Activated naive CD4-positive, alpha-beta T cell treated with anti-CD3 and anti-CD28 coated beads, Interleukin-2, amount 50 U/mL, for 24 hours (primary cell): ENCODE results near the gene RNU1-1.
"Not testable (repeated sequence)": the region's sequence is repeated elsewhere in the genome, so short reads cannot be mapped to it uniquely, and the experiment has no call there.

ENCODE experiments used
- H3K27ac Mint-ChIP-seq: one replicate; pipeline ENCODE4 v1.8.0; 2021; ENCODE audit warnings: mild to moderate bottlenecking, mixed read lengths
- H3K27me3 Mint-ChIP-seq: one replicate; pipeline ENCODE4 v1.8.0; 2021; ENCODE audit warnings: mixed read lengths
- H3K36me3 Mint-ChIP-seq: one replicate; pipeline ENCODE4 v1.8.0; 2021; ENCODE audit warnings: mixed read lengths
- H3K4me1 Mint-ChIP-seq: one replicate; pipeline ENCODE4 v1.8.0; 2021; ENCODE audit warnings: mixed read lengths
- H3K4me3 Mint-ChIP-seq: one replicate; pipeline ENCODE4 v1.8.0; 2021; ENCODE audit warnings: mild to moderate bottlenecking, mixed read lengths
- H3K9me3 Mint-ChIP-seq: one replicate; pipeline ENCODE4 v1.8.0; 2021; ENCODE audit warnings: mixed read lengths

Gene RNU1-1

DNA sequence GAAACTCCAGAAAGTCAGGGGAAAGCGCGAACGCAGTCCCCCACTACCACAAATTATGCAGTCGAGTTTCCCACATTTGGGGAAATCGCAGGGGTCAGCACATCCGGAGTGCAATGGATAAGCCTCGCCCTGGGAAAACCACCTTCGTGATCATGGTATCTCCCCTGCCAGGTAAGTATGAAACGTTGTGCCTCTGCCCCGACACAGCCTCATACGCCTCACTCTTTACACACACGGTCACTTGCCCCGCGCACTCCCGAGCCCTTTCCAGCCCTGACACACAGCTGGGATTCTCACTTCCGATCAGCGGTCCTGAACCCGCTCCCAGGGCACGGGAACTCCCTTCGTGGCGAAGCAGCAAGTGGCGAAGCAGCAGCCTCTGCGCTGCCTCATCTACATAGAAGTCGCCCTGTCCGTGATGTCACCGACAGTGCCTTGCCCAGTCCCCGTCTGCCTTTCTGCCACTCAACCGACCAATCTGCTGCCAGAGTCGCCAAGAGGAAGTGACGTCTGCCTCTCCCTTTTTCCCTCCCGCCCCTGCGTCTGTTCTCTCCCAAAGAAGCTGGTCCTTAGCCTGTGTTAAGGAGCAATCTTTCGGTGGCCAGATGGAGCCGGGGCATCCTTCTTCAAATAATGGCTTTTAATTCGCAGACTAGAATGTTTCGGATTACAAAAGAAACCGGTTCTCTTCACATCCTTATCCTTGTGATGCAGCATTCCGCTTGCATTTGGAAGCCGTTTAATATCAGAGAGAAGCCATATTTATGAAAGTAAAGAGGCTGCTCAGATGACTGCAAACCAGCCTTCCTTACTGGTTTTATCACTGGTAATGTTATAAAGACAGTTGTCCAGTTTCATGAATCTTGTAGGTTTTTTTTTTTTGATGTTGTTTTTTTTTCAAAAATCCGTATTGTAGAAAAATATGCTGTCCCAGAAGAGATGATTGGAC is at the start of gene RNU1-1:
Gene RNU1-1, minus strand, starts transcription at position 179 of the 949 bp plus-strand sequence.
- not testable (repeated sequence) for H3K27me3 Mint-ChIP-seq, H3K36me3 Mint-ChIP-seq, H3K9me3 Mint-ChIP-seq, H3K4me3 Mint-ChIP-seq, H3K27ac Mint-ChIP-seq, H3K4me1 Mint-ChIP-seq

DNA sequence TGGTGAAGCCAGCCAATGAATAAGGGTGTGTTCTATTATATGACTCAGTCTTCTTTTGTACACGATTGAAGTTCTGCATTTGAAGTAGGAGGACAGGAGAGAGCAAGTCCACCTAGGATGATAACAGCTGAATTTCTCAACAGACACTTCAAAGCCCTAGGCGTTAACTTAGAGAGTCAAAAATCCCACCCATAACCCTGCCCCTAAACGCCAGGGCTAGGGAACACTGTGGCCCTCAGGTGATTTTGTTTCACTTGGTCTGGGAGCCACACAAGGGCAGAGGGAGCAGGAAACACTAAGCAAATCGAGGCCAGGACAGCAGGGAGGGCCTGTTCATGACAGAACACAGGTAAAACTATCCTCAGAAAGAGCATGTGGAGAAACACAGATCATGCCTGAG is 47.0 kb upstream of the RNU1-1 start:
- not testable (repeated sequence) for H3K36me3 Mint-ChIP-seq, H3K4me1 Mint-ChIP-seq

DNA sequence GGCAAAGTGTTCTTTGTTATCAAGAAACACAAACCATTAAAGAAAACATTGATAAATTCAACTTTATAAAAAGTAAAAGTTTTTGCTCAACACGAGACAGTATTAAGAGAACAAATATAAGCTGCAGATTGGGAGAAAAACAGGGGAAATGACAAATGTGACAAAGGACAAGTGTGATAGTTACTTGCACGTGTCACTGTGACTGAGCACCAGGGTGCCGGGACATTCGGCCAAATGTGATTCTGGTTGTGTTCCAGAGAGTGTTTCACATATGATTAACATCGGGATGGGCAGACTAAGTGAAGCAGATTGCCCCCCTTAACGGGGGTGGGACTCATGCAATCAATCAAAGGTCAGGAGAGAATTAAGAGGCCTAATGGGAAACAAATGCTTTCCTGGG is 46.4 kb upstream of the RNU1-1 start:
- H3K27ac Mint-ChIP-seq, H3K9me3 Mint-ChIP-seq: not testable (repeated sequence)

More for the DNA sequence above, 47.0 kb upstream of the RNU1-1 start:
- not testable (repeated sequence) for H3K27me3 Mint-ChIP-seq, H3K9me3 Mint-ChIP-seq, H3K4me3 Mint-ChIP-seq, H3K27ac Mint-ChIP-seq

DNA sequence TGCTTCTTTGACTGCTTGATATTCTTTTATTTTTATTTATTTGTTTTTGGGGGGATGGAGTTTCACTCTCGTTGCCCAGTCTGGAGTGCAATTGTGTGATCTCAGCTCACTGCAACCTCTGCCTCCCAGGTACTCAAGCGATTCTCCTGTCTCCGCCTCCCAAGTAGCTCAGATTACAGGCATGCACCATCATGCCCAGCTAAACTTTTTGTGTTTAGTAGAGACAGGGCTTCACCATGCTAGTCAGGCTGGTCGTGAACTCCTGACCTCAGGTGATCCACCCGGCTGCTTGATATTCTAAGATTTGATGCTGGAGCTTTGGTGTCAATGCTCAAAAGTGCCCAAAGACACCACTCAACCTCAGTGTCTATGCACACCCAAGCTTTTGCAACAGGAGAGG is 45.6 kb upstream of the RNU1-1 start:
- not testable (repeated sequence) for H3K4me3 Mint-ChIP-seq, H3K36me3 Mint-ChIP-seq, H3K4me1 Mint-ChIP-seq, H3K27me3 Mint-ChIP-seq, H3K27ac Mint-ChIP-seq, H3K9me3 Mint-ChIP-seq

More for the DNA sequence above, 46.4 kb upstream of the RNU1-1 start:
- not testable (repeated sequence) for H3K27me3 Mint-ChIP-seq, H3K4me1 Mint-ChIP-seq, H3K4me3 Mint-ChIP-seq, H3K36me3 Mint-ChIP-seq

DNA sequence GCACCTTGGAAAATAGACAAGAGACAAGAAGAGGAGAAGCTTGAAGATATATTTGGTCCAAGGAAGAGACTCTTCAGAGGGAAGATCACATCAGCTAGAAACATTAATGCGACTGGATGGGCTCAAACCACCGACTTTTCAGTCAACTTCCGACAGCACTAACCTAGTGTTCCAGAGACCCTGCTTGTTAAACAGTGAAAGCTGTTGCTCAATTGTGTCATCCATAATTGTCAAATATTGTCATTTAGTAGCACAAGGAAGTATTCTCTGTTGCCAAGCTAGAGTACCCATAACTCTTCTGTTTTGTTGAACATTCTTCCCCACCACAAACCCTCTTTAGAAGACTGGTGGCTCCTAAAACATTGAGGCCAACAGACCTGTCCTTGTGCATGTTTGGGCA is 42.9 kb upstream of the RNU1-1 start:
- not testable (repeated sequence) for H3K27me3 Mint-ChIP-seq, H3K27ac Mint-ChIP-seq, H3K4me3 Mint-ChIP-seq, H3K4me1 Mint-ChIP-seq, H3K36me3 Mint-ChIP-seq, H3K9me3 Mint-ChIP-seq

DNA sequence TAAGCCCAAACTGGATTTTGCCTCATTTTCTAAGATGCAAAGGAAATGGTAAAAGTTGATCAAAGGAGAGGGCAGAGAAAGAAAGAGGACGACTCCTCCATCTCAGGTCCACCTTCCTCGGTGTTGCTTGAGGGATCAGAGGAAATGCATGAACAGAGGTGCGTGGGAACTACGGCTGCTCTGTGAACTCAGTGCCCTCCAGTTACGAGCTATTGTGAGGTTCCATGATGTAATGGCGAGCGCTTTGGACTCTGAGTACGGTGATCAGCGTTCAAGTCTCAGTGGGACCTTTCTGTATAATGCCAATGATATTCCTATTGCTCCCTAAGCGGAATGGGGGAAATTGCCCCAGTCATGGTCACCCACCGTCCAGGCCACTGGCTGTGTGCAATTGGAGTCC is 39.2 kb upstream of the RNU1-1 start:
- not testable (repeated sequence) for H3K9me3 Mint-ChIP-seq, H3K27ac Mint-ChIP-seq, H3K4me3 Mint-ChIP-seq, H3K27me3 Mint-ChIP-seq, H3K4me1 Mint-ChIP-seq, H3K36me3 Mint-ChIP-seq

DNA sequence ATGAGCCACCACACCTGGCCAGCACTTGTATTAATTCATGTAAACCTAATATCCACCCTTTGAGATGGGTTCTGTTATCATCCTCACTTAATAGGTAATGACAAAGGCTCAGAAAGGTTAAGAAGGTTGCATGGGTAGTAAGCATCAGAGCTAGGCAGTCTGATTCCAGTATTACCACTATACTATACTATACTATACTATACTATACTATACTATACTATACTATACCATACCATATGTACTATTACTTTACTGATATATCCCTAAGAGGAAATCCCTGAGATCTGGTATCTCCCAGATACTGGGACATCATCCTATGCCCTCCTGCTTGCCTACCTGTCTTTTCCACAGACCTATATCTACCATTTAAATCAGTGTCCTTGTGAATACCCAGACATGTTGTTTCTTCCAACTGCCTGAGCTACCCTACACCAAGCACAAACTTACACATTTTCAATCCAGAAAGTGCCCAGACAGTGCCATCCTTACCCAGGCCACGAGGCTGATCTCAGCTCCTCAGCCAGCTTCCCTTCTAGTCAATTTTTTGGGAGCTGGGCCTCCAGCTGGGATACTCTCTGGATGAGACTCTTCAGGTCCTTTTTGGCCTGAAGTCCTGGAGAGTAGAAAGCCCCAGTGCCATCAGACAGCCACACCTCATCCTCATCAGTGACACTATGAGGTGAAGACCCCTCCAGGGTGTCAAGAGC is 36.3 kb upstream of the RNU1-1 start:
- H3K27me3 Mint-ChIP-seq, H3K4me3 Mint-ChIP-seq, H3K9me3 Mint-ChIP-seq, H3K27ac Mint-ChIP-seq, H3K36me3 Mint-ChIP-seq, H3K4me1 Mint-ChIP-seq: not testable (repeated sequence)

DNA sequence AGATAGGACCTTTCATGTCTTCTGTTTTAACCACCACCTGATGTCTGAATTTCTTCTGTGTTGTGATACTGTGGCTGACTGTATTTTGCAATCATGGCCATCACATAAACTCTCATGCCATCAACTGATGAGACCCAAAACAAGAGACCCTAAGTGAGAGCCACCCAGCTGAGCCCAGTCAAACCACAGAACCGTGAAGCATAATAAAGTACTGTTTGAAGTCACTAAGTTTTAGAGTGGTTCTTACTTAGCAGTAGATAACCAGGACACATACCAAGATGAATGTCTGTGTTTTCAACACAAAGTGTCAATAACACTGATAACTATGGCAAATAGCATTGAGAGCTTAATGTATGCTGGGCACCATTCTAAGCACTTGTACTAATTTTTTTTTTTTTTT is 35.5 kb upstream of the RNU1-1 start:
- H3K36me3 Mint-ChIP-seq, H3K4me1 Mint-ChIP-seq, H3K27ac Mint-ChIP-seq, H3K4me3 Mint-ChIP-seq, H3K27me3 Mint-ChIP-seq, H3K9me3 Mint-ChIP-seq: not testable (repeated sequence)

DNA sequence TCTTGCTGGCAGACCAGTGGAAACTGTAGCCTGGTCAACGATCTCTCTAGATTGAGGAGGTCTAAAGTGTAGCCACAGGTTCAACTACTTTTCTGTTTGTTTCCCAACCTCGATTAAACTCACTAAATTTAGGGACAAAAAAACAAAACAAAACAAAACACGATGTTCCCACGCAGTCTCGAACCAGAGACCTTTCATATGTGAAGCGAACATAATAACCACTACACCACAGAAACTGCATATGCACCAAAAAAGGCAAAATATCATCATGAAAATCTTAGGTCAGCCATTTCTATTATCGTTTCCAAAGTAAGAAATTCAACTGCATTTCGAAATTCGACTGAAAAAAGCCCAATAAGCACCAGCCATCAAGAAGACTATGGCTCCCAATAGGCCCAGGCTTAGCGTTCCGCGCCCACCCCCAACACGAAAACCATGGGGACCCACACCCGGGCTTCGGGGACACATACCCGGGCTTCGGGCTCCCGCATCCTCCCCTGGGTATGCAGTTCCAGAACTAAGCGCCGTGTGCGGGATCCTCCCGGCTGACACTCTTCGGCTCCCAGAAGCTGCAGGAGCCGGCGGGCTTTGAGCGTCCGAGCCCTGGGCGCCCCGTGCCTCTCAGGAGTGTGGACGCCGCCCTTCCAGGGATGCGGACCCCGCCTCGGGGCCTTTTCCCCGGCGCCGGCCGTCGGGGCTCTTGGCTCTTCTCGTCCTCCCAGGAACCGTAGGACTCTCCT is 33.6 kb upstream of the RNU1-1 start:
- H3K27me3 Mint-ChIP-seq, H3K4me1 Mint-ChIP-seq, H3K4me3 Mint-ChIP-seq, H3K27ac Mint-ChIP-seq, H3K36me3 Mint-ChIP-seq, H3K9me3 Mint-ChIP-seq: not testable (repeated sequence)

DNA sequence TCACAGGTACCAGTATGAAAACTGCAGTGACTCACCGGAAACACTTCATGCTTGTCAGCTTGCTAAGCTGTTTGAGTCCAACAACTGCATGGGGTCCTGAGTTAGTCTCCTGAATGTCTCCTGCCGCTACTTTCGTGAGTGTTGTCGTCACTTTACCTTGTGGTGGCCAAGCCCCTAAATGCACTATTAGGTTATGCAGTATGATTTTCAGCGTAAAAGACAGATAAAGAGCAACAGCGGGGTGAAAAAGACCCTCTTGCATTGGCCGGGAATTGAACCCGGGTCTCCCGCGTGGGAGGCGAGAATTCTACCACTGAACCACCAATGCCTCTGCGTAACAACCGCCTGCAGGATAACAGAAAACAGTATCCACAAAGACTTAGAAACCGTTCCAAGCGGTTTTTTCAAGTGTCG is 31.6 kb upstream of the RNU1-1 start:
- H3K4me1 Mint-ChIP-seq, H3K4me3 Mint-ChIP-seq, H3K9me3 Mint-ChIP-seq, H3K36me3 Mint-ChIP-seq, H3K27ac Mint-ChIP-seq, H3K27me3 Mint-ChIP-seq: not testable (repeated sequence)

DNA sequence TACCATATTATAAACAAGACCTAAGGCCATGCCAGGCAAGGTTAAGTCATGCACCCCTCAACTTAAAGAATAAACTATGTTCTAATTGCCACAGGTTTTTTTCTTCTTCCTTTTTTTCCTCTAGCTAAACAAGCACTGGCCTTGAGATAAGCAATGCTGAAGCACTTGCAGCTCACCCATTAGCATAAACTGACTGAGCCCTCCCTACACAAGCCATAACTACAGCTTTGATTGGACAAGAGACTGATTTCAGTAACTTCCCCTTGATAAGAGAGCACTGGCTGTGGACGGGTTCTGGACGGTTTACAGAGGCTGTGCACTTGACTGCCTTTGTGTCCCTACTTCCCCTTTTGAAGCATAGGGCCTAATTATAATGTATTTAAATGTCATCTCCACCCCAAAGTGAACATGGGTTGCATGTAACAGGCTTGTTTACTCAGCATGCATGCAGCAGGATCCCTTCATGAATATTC is 26.4 kb upstream of the RNU1-1 start:
- H3K9me3 Mint-ChIP-seq, H3K27me3 Mint-ChIP-seq, H3K27ac Mint-ChIP-seq, H3K4me3 Mint-ChIP-seq, H3K36me3 Mint-ChIP-seq, H3K4me1 Mint-ChIP-seq: not testable (repeated sequence)

DNA sequence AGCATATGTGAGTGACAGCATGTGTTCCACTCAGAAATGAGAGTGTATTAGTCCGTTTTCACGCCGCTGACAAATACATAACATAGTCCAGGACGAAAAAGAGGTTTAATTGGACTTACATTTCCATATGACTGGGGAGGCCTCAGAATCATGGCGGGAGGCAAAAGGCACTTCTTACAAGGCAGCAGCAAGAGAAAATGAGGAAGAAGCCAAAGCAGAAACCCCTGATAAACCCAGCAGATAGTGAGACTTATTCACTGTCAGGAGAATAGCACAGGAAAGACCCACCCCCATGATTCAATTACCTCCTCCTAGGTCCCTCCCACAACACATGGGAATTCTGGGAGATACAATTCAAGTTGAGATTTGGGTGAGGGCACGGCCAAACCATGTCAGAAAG is 23.4 kb upstream of the RNU1-1 start:
- H3K4me1 Mint-ChIP-seq: not testable (repeated sequence)

DNA sequence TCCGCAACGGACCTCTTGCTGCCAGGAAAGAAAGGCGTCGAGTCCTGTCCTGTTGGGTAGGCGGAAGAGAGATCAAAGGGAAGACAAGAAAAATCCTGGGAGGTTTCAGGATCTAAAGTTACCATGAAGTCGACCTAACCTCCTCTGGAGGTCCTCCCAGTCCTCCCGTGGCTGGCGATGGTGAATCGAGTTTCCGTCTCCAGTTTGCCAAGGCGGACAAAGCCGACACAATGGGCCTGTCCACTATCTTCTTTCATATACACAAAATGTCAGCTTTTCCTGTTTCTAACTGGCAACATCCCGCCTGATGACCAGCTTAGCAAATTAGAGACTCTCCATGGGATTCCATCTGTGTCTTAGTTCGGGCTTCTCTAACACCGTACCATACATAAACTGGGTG is 22.7 kb upstream of the RNU1-1 start:
- H3K4me1 Mint-ChIP-seq, H3K36me3 Mint-ChIP-seq, H3K4me3 Mint-ChIP-seq, H3K9me3 Mint-ChIP-seq, H3K27ac Mint-ChIP-seq: not testable (repeated sequence)
- peaks cover 13% of the 10 kb centered on the region for H3K27me3 Mint-ChIP-seq

More for the DNA sequence above, 23.4 kb upstream of the RNU1-1 start:
- H3K27me3 Mint-ChIP-seq: peaks cover 10% of the 10 kb centered on the region
- not testable (repeated sequence) for H3K4me3 Mint-ChIP-seq, H3K9me3 Mint-ChIP-seq, H3K36me3 Mint-ChIP-seq, H3K27ac Mint-ChIP-seq

DNA sequence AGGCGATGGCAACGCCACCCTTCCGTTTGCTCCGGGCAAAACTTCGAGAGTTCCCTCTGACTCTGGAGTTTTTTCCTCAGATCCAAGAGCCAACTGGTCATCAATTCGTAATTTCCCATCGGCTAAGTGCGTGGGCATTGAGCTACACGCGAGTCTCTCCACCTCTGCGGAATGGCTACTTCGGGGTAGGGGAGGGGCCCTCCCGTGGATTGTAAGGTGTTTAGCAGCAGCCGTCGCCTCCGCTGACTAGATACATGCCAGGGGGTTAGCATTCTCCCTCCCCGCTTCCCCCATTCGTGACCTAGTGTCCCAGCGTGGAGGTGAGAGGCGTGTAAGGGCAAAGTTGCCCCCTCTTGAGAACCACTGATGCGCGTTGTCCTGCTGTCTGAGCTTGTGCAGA is 21.8 kb upstream of the RNU1-1 start:
- H3K9me3 Mint-ChIP-seq, H3K4me1 Mint-ChIP-seq, H3K27ac Mint-ChIP-seq, H3K4me3 Mint-ChIP-seq, H3K36me3 Mint-ChIP-seq: not testable (repeated sequence)
- peaks cover 16% of the 10 kb centered on the region for H3K27me3 Mint-ChIP-seq

DNA sequence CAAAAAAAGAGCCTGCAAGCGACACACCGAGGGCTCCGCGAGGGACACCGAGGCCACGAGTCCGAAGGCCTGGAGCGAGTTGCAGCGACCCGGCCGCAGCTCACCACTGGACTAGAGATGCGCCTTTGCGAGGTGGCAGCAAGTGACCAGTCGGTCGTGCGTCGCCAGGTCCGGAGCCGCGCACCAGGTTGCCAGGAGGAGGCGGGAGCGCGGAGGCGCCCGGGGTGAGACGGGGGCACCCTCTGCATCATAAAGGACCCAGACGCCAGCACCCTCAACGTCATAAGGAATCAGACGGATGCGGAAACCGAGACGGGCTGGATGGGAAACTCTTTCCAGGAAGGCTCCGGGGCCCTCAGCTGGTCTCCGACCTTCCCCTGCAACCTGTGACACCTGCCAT is 21.4 kb upstream of the RNU1-1 start:
- peaks cover 16% of the 10 kb centered on the region for H3K27me3 Mint-ChIP-seq
- H3K4me1 Mint-ChIP-seq, H3K9me3 Mint-ChIP-seq, H3K36me3 Mint-ChIP-seq, H3K27ac Mint-ChIP-seq: not testable (repeated sequence)
- peak overlapping the region; percentile 30 for H3K4me3 Mint-ChIP-seq

DNA sequence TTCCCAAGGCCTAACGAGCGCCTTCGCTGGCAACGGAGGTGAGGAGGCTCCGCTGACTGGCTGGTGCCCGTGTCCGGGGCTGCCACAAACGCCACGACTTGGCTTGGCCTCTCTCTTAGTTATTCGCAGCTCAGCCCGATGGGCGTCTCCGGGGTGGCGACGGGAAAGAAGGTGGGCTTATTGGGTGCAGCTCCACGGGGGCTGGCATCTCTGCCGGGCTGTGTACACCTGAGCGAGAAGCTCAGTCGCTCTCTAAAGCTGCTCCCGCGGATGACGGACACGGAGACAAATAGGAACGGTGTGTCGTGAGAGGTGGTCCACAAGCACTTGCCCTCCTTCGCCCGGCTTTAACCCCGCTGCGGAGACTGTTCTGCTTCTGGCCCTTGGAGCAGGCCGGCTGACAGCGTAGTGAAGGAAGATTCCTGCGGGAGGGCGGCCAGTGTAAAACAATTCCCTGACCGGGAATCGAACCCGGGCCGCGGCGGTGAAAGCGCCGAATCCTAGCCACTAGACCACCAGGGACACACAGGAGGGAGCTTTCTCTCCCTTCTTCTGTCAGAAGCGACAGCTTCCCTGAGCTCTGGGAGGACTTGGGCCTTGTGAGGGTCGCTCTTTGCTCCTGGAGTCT is 20.9 kb upstream of the RNU1-1 start:
- H3K27me3 Mint-ChIP-seq: peaks cover 14% of the 10 kb centered on the region
- H3K4me1 Mint-ChIP-seq, H3K36me3 Mint-ChIP-seq, H3K27ac Mint-ChIP-seq, H3K9me3 Mint-ChIP-seq: not testable (repeated sequence)
- H3K4me3 Mint-ChIP-seq: peak overlapping the region; percentile 75
